HUDEP-2 (cell line): ENCODE data around the gene ATRX.
"Not testable (repeated sequence)": the region's sequence is repeated elsewhere in the genome, so short reads cannot be mapped to it uniquely, and the experiment has no call there.

Experiments
- DNase-seq, 76 experiments: peaks; one replicate each; lab custom pipeline; 2025; ENCODE audit not compliant: unreplicated experiment in 76 of 76; lab: John Stamatoyannopoulos, UW

The ATRX gene

GRCh38 chrX:77635373-77635772 lies 150.6 kb downstream of the ATRX start:
- DNase-seq: no peak

GRCh38 chrX:77628294-77629025 lies 157.6 kb downstream of the ATRX start:
- peak in 1 of 76 experiments; percentile 0 for DNase-seq

GRCh38 chrX:77622672-77623071 lies 163.3 kb downstream of the ATRX start:
- DNase-seq: no peak

GRCh38 chrX:77622233-77622632 lies 163.8 kb downstream of the ATRX start:
- no peak for DNase-seq

GRCh38 chrX:77621453-77621852 lies 164.6 kb downstream of the ATRX start:
- DNase-seq: not testable (repeated sequence)

- no peak for DNase-seq
These were observed 168.8 kb downstream of the ATRX start for GRCh38 chrX:77617206-77617605.

GRCh38 chrX:77603635-77604336 lies 182.2 kb downstream of the ATRX start:
- no peak for DNase-seq

GRCh38 chrX:77597511-77597910 lies 188.5 kb downstream of the ATRX start:
- no peak for DNase-seq

- DNase-seq: no peak
These were observed 188.9 kb downstream of the ATRX start for GRCh38 chrX:77597090-77597489.

GRCh38 chrX:77595848-77596247 lies 190.2 kb downstream of the ATRX start:
- no peak for DNase-seq

- no peak for DNase-seq
These were observed 213.7 kb downstream of the ATRX start for GRCh38 chrX:77572322-77572721.

GRCh38 chrX:77565278-77565677 lies 220.7 kb downstream of the ATRX start:
- DNase-seq: no peak

GRCh38 chrX:77564823-77565222 lies 221.2 kb downstream of the ATRX start:
- no peak for DNase-seq

GRCh38 chrX:77561372-77561771 lies 224.6 kb downstream of the ATRX start:
- DNase-seq: no peak

GRCh38 chrX:77556276-77556675 lies 229.7 kb downstream of the ATRX start:
- DNase-seq: no peak

- no peak for DNase-seq
These were observed 237.3 kb downstream of the ATRX start for GRCh38 chrX:77548751-77549150.

GRCh38 chrX:77539778-77540177 lies 246.2 kb downstream of the ATRX start:
- not testable (repeated sequence) for DNase-seq

- not testable (repeated sequence) for DNase-seq
These were observed 254.8 kb downstream of the ATRX start for GRCh38 chrX:77531261-77531660.

- DNase-seq: peak in 2 of 76 experiments; percentile 1 to 30
These were observed 258.0 kb downstream of the ATRX start for GRCh38 chrX:77528034-77528433.

GRCh38 chrX:77527233-77528001 lies 258.6 kb downstream of the ATRX start:
- DNase-seq: peak in 7 of 76 experiments; percentile 0 to 39 (median 0)

- no peak for DNase-seq
These were observed 266.3 kb downstream of the ATRX start for GRCh38 chrX:77519765-77520164.
